PC-3 (cell line): ENCODE results near the gene TBC1D5.

ENCODE experiments used
- CTCF ChIP-seq: fragments of 300-600 bp; sonication (generic); conservative IDR thresholded peaks from 2 replicates; pipeline ENCODE4 v1.5.1; 2017; ENCODE audit warnings: antibody characterized with exemption, low read depth, mild to moderate bottlenecking, low read length
- EZH2 ChIP-seq: fragments of 300-600 bp; sonication (generic); IDR thresholded peaks from one replicate; pipeline ENCODE4 v1.6.1; 2017; ENCODE audit warnings: antibody characterized with exemption, mild to moderate bottlenecking, low read length; ENCODE audit not compliant: unreplicated experiment
- EZH2phosphoT487 ChIP-seq: fragments of 300-600 bp; sonication (generic); IDR thresholded peaks from 2 replicates; pipeline ENCODE4 v1.6.1; 2018; ENCODE audit warnings: mild to moderate bottlenecking, antibody characterized with exemption, low read length, borderline replicate concordance

GRCh38 chr3:17515445-17516234 lies 226.8 kb downstream of the TBC1D5 start:
- TF ChIP-seq CTCF (no peak), EZH2phosphoT487 (no peak), EZH2 (no peak)
